Stimulated activated naive B cell treated with anti-CD40 and anti-IgM and Interleukin-4, amounts not matched to agents 10 μg/mL and 1 μg/mL and 100 μg/mL, for 72 hours (primary cell): ENCODE data around the gene HMOX1.

Experiments
- ATAC-seq, 2 donors: fragments of 150-1000 bp; cut with Tn5 transposase; replicated peaks; 2 replicates each; pipeline ENCODE4 v1.10.0; 2021; ENCODE audit warnings: moderate library complexity in 1 of 2
- DNase-seq: peaks from one replicate; pipeline ENCODE4 v3.0.0; 2021
- H3K27ac Mint-ChIP-seq: one replicate; pipeline ENCODE4 v1.8.0; 2022; ENCODE audit warnings: mild to moderate bottlenecking, mixed read lengths
- H3K27me3 Mint-ChIP-seq, 2 donors: one replicate each; pipeline ENCODE4 v1.8.0; 2022; ENCODE audit warnings: mixed read lengths in 2 of 2
- H3K36me3 Mint-ChIP-seq, 2 donors: one replicate each; pipeline ENCODE4 v1.8.0; 2022; ENCODE audit warnings: mixed read lengths in 2 of 2, mild to moderate bottlenecking in 1 of 2
- H3K4me1 Mint-ChIP-seq, 2 donors: one replicate each; pipeline ENCODE4 v1.8.0; 2022; ENCODE audit warnings: mixed read lengths in 2 of 2, mild to moderate bottlenecking in 1 of 2
- H3K4me3 Mint-ChIP-seq, 2 donors: one replicate each; pipeline ENCODE4 v1.8.0; 2022; ENCODE audit warnings: mild to moderate bottlenecking in 2 of 2, mixed read lengths in 2 of 2, moderate library complexity in 1 of 2
- H3K9me3 Mint-ChIP-seq, 2 donors: one replicate each; pipeline ENCODE4 v1.8.0; 2022; ENCODE audit warnings: mixed read lengths in 2 of 2, mild to moderate bottlenecking in 1 of 2

The HMOX1 gene, protein sequence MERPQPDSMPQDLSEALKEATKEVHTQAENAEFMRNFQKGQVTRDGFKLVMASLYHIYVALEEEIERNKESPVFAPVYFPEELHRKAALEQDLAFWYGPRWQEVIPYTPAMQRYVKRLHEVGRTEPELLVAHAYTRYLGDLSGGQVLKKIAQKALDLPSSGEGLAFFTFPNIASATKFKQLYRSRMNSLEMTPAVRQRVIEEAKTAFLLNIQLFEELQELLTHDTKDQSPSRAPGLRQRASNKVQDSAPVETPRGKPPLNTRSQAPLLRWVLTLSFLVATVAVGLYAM

GRCh38 chr22:35380537-35381423 lies at the start of gene HMOX1:
Gene HMOX1, plus strand, starts transcription at chr22:35381096. Its CDS starts 78 bp downstream, at chr22:35381174.
- Mint-ChIP-seq H3K27me3 (peaks cover 7 to 13% of the 10 kb centered on the region in 2 donors), H3K4me1 (peaks cover 29 to 67% of the 10 kb centered on the region in 2 donors), H3K36me3 (peaks cover 12 to 17% of the 10 kb centered on the region in 2 donors), H3K4me3 (peak within 1 kb of the TSS; percentile 77 to 85), H3K9me3 (no peaks in the 10 kb centered on the region), H3K27ac (peak within 1 kb of the TSS; percentile 85)
- ATAC-seq, result peak; percentile 86 to 87
- peak; percentile 67 for DNase-seq

GRCh38 chr22:35332278-35332677 lies 48.6 kb upstream of the HMOX1 start:
- Mint-ChIP-seq H3K4me3 (no peak overlapping the region), H3K27me3 (no peaks in the 10 kb centered on the region), H3K9me3 (no peaks in the 10 kb centered on the region), H3K36me3 (peaks cover 52 to 73% of the 10 kb centered on the region in 2 donors), H3K27ac (no peak overlapping the region), H3K4me1 (peaks cover 21 to 44% of the 10 kb centered on the region in 2 donors)
- ATAC-seq (no peak), DNase-seq (no peak)

- no peak for ATAC-seq
- H3K4me1 Mint-ChIP-seq, result peaks cover 26 to 47% of the 10 kb centered on the region in 2 donors
- H3K9me3 Mint-ChIP-seq, result no peaks in the 10 kb centered on the region
- H3K36me3 Mint-ChIP-seq, result peaks cover 48 to 71% of the 10 kb centered on the region in 2 donors
- peak overlapping the region; percentile 56 for H3K27ac Mint-ChIP-seq
- H3K4me3 Mint-ChIP-seq, result no peak overlapping the region
- no peak for DNase-seq
- H3K27me3 Mint-ChIP-seq, result no peaks in the 10 kb centered on the region
Measured at GRCh38 chr22:35333220-35333619, 47.7 kb upstream of the HMOX1 start.

- Mint-ChIP-seq H3K27ac (peak overlapping the region; percentile 49), H3K27me3 (no peaks in the 10 kb centered on the region), H3K4me1 (peaks cover 26 to 43% of the 10 kb centered on the region in 2 donors), H3K4me3 (no peak overlapping the region), H3K9me3 (no peaks in the 10 kb centered on the region), H3K36me3 (peaks cover 42 to 70% of the 10 kb centered on the region in 2 donors)
- DNase-seq, result peak; percentile 71
- ATAC-seq, result peak; percentile 93
Measured at GRCh38 chr22:35334004-35334403, 46.9 kb upstream of the HMOX1 start.

DNA sequence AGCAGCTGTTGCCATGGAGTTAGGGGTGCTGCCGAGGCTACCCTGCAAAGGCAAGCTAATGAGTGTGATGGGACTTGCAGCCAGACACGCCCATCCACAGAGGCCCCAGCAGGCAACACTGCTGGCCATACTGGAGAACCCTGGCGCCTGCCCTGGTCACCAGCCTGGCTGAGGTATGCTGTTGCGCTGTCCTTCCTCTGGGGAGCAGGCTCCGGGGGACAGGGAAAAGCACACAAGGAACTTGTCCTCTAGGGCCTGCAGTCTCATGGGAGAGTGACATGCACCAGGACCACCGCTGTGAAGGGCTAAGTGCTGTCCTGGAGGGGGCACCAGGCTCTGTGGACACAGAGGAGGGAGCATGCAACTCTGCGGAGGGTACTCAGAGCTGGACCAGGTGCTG lies 45.4 kb upstream of the HMOX1 start:
- no peaks in the 10 kb centered on the region for H3K27me3 Mint-ChIP-seq
- no peak for ATAC-seq
- peaks cover 27 to 40% of the 10 kb centered on the region in 2 donors for H3K4me1 Mint-ChIP-seq
- H3K4me3 Mint-ChIP-seq, result no peak overlapping the region
- H3K27ac Mint-ChIP-seq, result peak overlapping the region; percentile 81
- H3K36me3 Mint-ChIP-seq, result peaks cover 44 to 76% of the 10 kb centered on the region in 2 donors
- no peaks in the 10 kb centered on the region for H3K9me3 Mint-ChIP-seq
- DNase-seq, result no peak

GRCh38 chr22:35335936-35336781 lies 44.7 kb upstream of the HMOX1 start:
- H3K4me3 Mint-ChIP-seq, result no peak overlapping the region
- H3K9me3 Mint-ChIP-seq, result no peaks in the 10 kb centered on the region
- no peaks in the 10 kb centered on the region for H3K27me3 Mint-ChIP-seq
- H3K4me1 Mint-ChIP-seq, result peaks cover 27 to 39% of the 10 kb centered on the region in 2 donors
- no peak for DNase-seq
- H3K27ac Mint-ChIP-seq, result peak overlapping the region; percentile 81
- ATAC-seq, result no peak
- H3K36me3 Mint-ChIP-seq, result peaks cover 44 to 75% of the 10 kb centered on the region in 2 donors

DNA sequence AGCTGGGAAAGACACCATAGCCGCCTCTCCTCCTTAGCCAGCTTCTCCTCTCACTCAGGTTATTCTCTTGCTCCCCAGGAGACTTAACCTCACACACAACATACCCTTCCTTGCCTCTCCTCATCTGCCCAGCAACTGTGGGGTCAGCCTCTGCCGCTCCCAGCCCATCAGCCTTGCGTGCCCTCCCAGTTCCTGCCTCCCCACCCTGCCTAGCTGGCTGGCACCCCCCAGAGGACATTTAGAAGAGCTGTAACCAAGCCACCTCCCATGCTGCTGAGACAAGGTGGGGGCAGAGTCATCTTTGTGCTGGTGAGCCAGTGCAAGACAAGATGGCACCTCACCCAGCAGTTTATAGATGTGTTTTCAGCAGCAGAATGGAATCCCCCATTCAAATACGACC lies 43.0 kb upstream of the HMOX1 start:
- Mint-ChIP-seq H3K4me3 (no peak overlapping the region), H3K9me3 (no peaks in the 10 kb centered on the region), H3K36me3 (peaks cover 40 to 65% of the 10 kb centered on the region in 2 donors), H3K4me1 (peaks cover 28 to 43% of the 10 kb centered on the region in 2 donors), H3K27ac (peak overlapping the region; percentile 33), H3K27me3 (no peaks in the 10 kb centered on the region)
- DNase-seq (no peak), ATAC-seq (peak; percentile 31 to 43)

DNA sequence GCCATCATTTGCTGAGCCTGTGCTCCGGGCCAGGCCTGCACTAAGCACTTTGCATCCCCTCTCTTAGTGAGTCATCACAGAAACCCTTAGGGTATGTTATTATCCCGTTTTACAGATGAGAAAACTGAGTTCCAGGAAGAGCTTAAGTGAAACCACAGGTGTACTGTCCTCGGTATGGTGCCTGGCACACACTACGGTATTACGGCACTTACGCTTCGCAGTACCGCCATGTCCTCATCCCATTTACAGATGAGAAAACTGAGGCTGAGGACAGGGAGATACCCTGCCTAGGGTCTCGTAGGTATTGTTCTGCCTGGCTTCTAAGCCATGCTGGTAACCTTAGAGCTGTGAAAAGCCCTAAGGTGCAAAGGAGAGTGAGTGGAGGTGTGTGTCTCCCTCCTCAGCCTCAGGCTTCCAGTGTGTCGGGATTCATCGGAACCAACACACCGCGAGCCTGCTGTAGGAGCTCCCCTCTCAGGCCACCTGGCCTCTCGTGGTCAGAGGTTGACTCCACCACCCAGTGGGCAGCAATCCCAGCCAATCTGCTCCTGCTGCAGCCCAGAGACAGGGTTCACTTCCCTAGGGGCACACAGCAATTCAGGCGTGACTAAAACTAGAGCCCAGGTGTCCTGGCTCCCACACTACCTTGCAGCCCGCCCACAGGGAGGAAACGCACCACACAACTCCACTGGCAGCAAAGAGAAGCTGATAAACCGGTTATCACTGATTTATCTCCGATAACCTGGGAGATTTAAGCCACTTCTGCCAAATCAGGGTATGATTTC lies 39.6 kb upstream of the HMOX1 start:
- H3K27ac Mint-ChIP-seq, result peak overlapping the region; percentile 84
- H3K36me3 Mint-ChIP-seq, result peaks cover 35 to 49% of the 10 kb centered on the region in 2 donors
- no peak overlapping the region for H3K4me3 Mint-ChIP-seq
- H3K27me3 Mint-ChIP-seq, result no peaks in the 10 kb centered on the region
- no peak for DNase-seq
- no peaks in the 10 kb centered on the region for H3K9me3 Mint-ChIP-seq
- no peak for ATAC-seq
- peaks cover 24 to 37% of the 10 kb centered on the region in 2 donors for H3K4me1 Mint-ChIP-seq

- no peak overlapping the region for H3K27ac Mint-ChIP-seq
- ATAC-seq (no peak), DNase-seq (no peak)
- H3K27me3 Mint-ChIP-seq, result no peaks in the 10 kb centered on the region
- no peaks in the 10 kb centered on the region for H3K9me3 Mint-ChIP-seq
- peaks cover 24 to 37% of the 10 kb centered on the region in 2 donors for H3K4me1 Mint-ChIP-seq
- no peak overlapping the region for H3K4me3 Mint-ChIP-seq
- H3K36me3 Mint-ChIP-seq, result peaks cover 39 to 55% of the 10 kb centered on the region in 2 donors
Measured at GRCh38 chr22:35342390-35342789, 38.5 kb upstream of the HMOX1 start.

DNA sequence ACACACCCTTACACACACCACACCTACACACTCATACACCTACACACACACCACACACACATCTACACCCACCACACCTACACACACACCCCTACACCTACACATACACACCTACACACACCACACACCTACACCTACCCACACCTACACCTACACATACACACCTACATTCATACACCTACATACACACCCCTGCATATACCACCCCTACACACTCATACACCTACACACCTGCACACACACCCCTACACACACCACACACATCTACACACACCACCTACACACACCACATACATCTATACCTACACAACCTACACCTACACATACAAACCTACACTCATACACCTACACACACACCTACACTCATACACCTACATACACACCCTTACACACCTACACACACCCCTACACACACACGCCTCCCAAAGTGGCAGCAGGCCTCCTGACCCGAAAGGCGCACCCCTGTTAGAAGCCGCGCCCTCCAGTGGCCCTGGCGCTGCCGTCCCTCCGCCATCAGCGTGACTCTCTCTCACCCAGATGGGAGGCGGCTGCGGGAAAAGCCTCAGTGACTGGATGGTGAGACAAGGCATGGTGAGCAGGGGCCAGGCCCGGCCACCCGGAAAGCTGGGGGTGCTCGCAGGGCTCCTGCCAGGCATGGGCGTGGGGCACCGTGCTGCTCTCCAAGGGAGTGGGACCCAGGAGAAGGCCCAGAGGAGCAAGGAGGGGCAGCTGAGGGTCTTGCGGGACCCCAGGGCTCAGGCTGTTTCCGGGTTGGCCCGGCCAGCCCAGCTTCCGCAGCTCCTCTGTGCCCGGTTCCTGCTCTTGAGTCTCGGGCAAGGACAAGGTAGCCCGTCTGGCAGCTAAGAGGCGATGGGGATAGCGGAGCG lies 37.0 kb upstream of the HMOX1 start:
- Mint-ChIP-seq H3K27me3 (no peaks in the 10 kb centered on the region), H3K27ac (no peak overlapping the region), H3K4me3 (no peak overlapping the region), H3K4me1 (peaks cover 23 to 31% of the 10 kb centered on the region in 2 donors), H3K36me3 (peaks cover 39 to 57% of the 10 kb centered on the region in 2 donors), H3K9me3 (no peaks in the 10 kb centered on the region)
- DNase-seq (no peak), ATAC-seq (no peak)

DNA sequence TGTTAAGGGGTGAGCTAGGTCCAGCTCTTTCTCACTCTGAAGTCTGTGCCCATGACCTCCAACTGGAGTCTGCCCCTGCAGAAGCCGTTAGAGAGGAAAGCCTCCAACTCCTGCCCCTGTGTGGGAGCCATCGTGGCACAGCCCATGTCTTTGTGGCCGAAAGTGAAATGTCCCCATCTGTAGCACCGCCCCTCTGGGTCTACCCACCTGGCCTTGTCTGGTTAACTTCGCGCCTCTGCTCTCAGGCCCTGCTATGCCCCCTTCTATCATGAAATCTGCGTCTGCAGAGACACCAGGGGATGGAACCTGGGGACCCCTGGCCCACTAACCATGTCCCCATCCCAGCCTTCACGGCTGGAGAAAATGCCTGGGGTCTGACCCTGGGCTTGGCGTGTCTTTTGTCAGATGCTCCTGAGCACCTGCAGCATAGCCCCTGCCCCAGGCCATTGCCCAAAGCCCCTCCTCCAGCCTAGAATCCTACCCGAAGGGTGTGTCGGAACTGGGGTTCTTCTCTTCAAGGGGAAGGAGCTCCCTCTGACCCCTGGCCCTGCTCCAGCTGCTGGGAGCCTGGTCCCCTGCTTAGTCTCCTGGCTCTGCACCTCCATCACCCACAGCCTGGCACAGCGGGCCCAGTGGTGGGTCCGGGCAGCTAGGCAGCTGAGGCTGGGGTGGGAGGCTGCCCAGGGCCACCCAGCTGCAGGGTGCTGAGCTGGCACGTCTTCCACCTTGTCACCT lies 35.8 kb upstream of the HMOX1 start:
- Mint-ChIP-seq H3K36me3 (peaks cover 36 to 50% of the 10 kb centered on the region in 2 donors), H3K27me3 (no peaks in the 10 kb centered on the region), H3K4me3 (no peak overlapping the region), H3K27ac (no peak overlapping the region), H3K4me1 (peaks cover 25 to 38% of the 10 kb centered on the region in 2 donors), H3K9me3 (no peaks in the 10 kb centered on the region)
- DNase-seq (no peak), ATAC-seq (peak in 1 of 2 donors; percentile 62)
